WTC11 (cell line): Measurements from ENCODE around the gene C14orf132.

Experiments
- ARID4B ChIP-seq: sonication (generic); formaldehyde crosslinking; IDR thresholded peaks from 2 replicates; pipeline ENCODE4 v1.8.0; 2023; ENCODE audit warnings: missing genetic modification reagents, mild to moderate bottlenecking, borderline replicate concordance
- CREM ChIP-seq: sonication (generic); formaldehyde crosslinking; IDR thresholded peaks from 2 replicates; pipeline ENCODE4 v1.8.1; 2022; ENCODE audit warnings: mild to moderate bottlenecking, missing genetic modification reagents, moderate library complexity
- CTCF ChIP-seq: fragments of 200-600 bp; IDR thresholded peaks from 2 replicates; pipeline ENCODE4 v1.8.0; 2022; ENCODE audit warnings: antibody characterized with exemption
- E2F4 ChIP-seq: sonication (generic); formaldehyde crosslinking; IDR thresholded peaks from 2 replicates; pipeline ENCODE4 v1.8.1; 2022; ENCODE audit warnings: low read depth, mild to moderate bottlenecking, moderate library complexity, missing genetic modification reagents, borderline replicate concordance
- ZNF232 ChIP-seq: sonication (generic); formaldehyde crosslinking; IDR thresholded peaks from 2 replicates; pipeline ENCODE4 v1.8.0; 2022; ENCODE audit warnings: mild to moderate bottlenecking, missing genetic modification reagents
- TF ChIP-seq, protein P1 (sequence below): sonication (generic); formaldehyde crosslinking; IDR thresholded peaks from 2 replicates; pipeline ENCODE4 v1.8.0; 2022; ENCODE audit warnings: missing genetic modification reagents
- TF ChIP-seq, protein P2 (sequence below): sonication (generic); formaldehyde crosslinking; conservative IDR thresholded peaks from 2 replicates; pipeline ENCODE4 v1.8.1; 2022; ENCODE audit warnings: mild to moderate bottlenecking, missing genetic modification reagents
- TF ChIP-seq, protein P3 (sequence below): sonication (generic); formaldehyde crosslinking; IDR thresholded peaks from 2 replicates; pipeline ENCODE4 v1.8.1; 2023; ENCODE audit warnings: mild to moderate bottlenecking, missing genetic modification reagents, moderate library complexity

- TF ChIP-seq, protein P1, sequence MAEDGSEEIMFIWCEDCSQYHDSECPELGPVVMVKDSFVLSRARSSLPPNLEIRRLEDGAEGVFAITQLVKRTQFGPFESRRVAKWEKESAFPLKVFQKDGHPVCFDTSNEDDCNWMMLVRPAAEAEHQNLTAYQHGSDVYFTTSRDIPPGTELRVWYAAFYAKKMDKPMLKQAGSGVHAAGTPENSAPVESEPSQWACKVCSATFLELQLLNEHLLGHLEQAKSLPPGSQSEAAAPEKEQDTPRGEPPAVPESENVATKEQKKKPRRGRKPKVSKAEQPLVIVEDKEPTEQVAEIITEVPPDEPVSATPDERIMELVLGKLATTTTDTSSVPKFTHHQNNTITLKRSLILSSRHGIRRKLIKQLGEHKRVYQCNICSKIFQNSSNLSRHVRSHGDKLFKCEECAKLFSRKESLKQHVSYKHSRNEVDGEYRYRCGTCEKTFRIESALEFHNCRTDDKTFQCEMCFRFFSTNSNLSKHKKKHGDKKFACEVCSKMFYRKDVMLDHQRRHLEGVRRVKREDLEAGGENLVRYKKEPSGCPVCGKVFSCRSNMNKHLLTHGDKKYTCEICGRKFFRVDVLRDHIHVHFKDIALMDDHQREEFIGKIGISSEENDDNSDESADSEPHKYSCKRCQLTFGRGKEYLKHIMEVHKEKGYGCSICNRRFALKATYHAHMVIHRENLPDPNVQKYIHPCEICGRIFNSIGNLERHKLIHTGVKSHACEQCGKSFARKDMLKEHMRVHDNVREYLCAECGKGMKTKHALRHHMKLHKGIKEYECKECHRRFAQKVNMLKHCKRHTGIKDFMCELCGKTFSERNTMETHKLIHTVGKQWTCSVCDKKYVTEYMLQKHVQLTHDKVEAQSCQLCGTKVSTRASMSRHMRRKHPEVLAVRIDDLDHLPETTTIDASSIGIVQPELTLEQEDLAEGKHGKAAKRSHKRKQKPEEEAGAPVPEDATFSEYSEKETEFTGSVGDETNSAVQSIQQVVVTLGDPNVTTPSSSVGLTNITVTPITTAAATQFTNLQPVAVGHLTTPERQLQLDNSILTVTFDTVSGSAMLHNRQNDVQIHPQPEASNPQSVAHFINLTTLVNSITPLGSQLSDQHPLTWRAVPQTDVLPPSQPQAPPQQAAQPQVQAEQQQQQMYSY (CRISPR knock-in tag) = no peak
- TF ChIP-seq CTCF (no peak), ARID4B (CRISPR knock-in tag) (no peak), E2F4 (no peak), CREM (CRISPR knock-in tag) (no peak), ZNF232 (CRISPR knock-in tag) (no peak)
- TF ChIP-seq, protein P2, sequence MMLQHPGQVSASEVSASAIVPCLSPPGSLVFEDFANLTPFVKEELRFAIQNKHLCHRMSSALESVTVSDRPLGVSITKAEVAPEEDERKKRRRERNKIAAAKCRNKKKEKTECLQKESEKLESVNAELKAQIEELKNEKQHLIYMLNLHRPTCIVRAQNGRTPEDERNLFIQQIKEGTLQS (CRISPR knock-in tag) = no peak
- TF ChIP-seq, protein P3, sequence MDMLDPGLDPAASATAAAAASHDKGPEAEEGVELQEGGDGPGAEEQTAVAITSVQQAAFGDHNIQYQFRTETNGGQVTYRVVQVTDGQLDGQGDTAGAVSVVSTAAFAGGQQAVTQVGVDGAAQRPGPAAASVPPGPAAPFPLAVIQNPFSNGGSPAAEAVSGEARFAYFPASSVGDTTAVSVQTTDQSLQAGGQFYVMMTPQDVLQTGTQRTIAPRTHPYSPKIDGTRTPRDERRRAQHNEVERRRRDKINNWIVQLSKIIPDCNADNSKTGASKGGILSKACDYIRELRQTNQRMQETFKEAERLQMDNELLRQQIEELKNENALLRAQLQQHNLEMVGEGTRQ (CRISPR knock-in tag) = no peak
Observed at GRCh38 chr14:96083667-96084320, 44.6 kb downstream of the C14orf132 start.
